ENCODE results near the gene COL5A2. TPM values are rescaled to one million over a fixed set of nuclear protein-coding genes. Genes with fewer than 3 reads are reported as not detected.

The COL5A2 gene
- total and polyA plus RNA-seq, 9 of the 15 experiments (the other 6 are each of a cell fraction or from before 2014, with no cell fraction given): 0.01 to 0.54 (median 0.19) TPM

GRCh38 chr2:189225032-189225431, 45.5 kb upstream of the COL5A2 start:
- H3K27me3 ChIP-seq (ENCODE audit: control insufficient read depth in 2 of 2, insufficient read depth in 2 of 2, low read length in 2 of 2): no peaks in the 10 kb centered on the region
- H3K4me2 ChIP-seq (ENCODE audit: insufficient read depth, low read length): no peak overlapping the region
- no peaks in the 10 kb centered on the region for H3K4me1 ChIP-seq (replicated peaks in 1 of 2; ENCODE audit: control insufficient read depth in 2 of 2, insufficient read depth in 2 of 2, low read length in 2 of 2)
- POLR2A ChIA-PET: interaction anchor here (0.6 kb wide), 1 partner anchor 179 kb away, joined by 3 read pairs; no protein-coding TSS in a partner anchor
- in situ Hi-C loops (cut with MboI): no loop called here
- H3K4me3 ChIP-seq: no peak overlapping the region
- ATAC-seq: no peak
- no peak for DNase-seq (ENCODE audit: extremely low read depth in 1 of 4, low spot score in 3 of 4)
- no peak for FAIRE-seq
- intact Hi-C loops (cut with micrococcal nuclease): no loop called here
- H3K9me1 ChIP-seq (ENCODE audit: control insufficient read depth, insufficient read depth, low read length): no peaks in the 10 kb centered on the region
- no peaks in the 10 kb centered on the region for H3K79me2 ChIP-seq (ENCODE audit: control insufficient read depth, insufficient read depth, low read length)
- no peaks in the 10 kb centered on the region for H4K20me1 ChIP-seq (replicated peaks; ENCODE audit: control insufficient read depth, insufficient read depth, low read length)
- H3K36me3 ChIP-seq (ENCODE audit: control insufficient read depth, insufficient read depth, low read length): no peaks in the 10 kb centered on the region
- WGBS (ENCODE audit: insufficient coverage, low coverage, missing lambda C conversion rate): 13% methylated on average over 1 of the region's 2 CpGs
- CTCF ChIA-PET (ENCODE audit: low intra/inter-chr PET ratio): no interaction called here
- H3K9me3 ChIP-seq (replicated peaks; ENCODE audit: control insufficient read depth, insufficient read depth, low read depth, low read length): no peaks in the 10 kb centered on the region
- H3K27ac ChIP-seq (ENCODE audit: extremely low read depth, low read depth, low read length): no peak overlapping the region
- TF ChIP-seq, protein P1, sequence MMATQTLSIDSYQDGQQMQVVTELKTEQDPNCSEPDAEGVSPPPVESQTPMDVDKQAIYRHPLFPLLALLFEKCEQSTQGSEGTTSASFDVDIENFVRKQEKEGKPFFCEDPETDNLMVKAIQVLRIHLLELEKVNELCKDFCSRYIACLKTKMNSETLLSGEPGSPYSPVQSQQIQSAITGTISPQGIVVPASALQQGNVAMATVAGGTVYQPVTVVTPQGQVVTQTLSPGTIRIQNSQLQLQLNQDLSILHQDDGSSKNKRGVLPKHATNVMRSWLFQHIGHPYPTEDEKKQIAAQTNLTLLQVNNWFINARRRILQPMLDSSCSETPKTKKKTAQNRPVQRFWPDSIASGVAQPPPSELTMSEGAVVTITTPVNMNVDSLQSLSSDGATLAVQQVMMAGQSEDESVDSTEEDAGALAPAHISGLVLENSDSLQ (IDR thresholded peaks at IDR 0.05): peak; percentile 17; the same call in 1 of the 2 replicates
- no peak for TF ChIP-seq ADNP (tag; IDR thresholded peaks at IDR 0.05)
- BruUV-seq (replicated peaks): no TSS peak
- no peak overlapping the region for H2AFZ ChIP-seq (ENCODE audit: low read depth, low read length)
- no peak overlapping the region for H3K9ac ChIP-seq (ENCODE audit: insufficient read depth in 1 of 2, low read depth in 2 of 2, low read length in 2 of 2)

DNA sequence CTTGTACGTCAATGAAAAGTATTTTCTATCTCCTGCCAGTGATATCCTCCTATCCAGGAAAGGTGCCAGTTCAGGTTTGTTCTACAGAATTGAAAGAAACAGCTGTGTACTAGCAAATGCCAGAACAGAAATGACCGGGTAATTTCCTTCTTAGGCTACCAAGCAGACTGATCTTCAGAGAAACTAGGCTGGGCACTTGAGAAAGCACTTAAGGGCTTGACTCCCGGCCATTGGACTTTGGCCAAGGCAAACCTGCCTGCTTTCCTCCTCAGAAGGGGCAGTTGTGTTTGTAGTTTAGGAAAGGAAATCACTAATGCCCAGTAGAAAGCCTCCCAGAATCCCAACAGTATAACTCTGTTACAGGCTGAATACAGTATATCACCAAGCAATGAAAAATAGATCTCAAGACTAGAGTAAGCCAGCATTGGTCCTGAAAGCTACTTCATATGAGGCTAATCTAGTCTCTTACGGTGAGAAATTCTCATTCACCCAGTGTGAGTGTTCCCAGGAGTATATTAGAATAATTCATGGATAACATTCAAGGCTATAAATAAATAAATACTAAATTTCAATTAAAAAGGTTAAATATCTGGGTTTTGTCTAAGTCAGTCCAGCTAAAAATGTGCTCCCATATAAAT, 43.0 kb upstream of the COL5A2 start:
- no peak overlapping the region for H3K27ac ChIP-seq (ENCODE audit: extremely low read depth, low read depth, low read length)
- ChIA-PET POLR2A (no interaction called here), CTCF (ENCODE audit: low intra/inter-chr PET ratio) (no interaction called here)
- no peaks in the 10 kb centered on the region for H3K79me2 ChIP-seq (ENCODE audit: control insufficient read depth, insufficient read depth, low read length)
- H3K27me3 ChIP-seq (ENCODE audit: control insufficient read depth in 2 of 2, insufficient read depth in 2 of 2, low read length in 2 of 2): no peaks in the 10 kb centered on the region
- 30% methylated on average over 4 of the region's 4 CpGs for WGBS (ENCODE audit: insufficient coverage, low coverage, missing lambda C conversion rate)
- DNase-seq (ENCODE audit: extremely low read depth in 1 of 4, low spot score in 3 of 4): no peak
- H2AFZ ChIP-seq (ENCODE audit: low read depth, low read length): no peak overlapping the region
- intact Hi-C loops (cut with micrococcal nuclease) (no loop called here), in situ Hi-C loops (cut with MboI) (no loop called here)
- no peaks in the 10 kb centered on the region; a peak in 1 of 5 replicates for H3K4me1 ChIP-seq (replicated peaks in 1 of 2; ENCODE audit: control insufficient read depth in 2 of 2, insufficient read depth in 2 of 2, low read length in 2 of 2)
- no peaks in the 10 kb centered on the region for H3K9me1 ChIP-seq (ENCODE audit: control insufficient read depth, insufficient read depth, low read length)
- no peaks in the 10 kb centered on the region for H4K20me1 ChIP-seq (replicated peaks; ENCODE audit: control insufficient read depth, insufficient read depth, low read length)
- H3K9ac ChIP-seq (ENCODE audit: insufficient read depth in 1 of 2, low read depth in 2 of 2, low read length in 2 of 2): no peak overlapping the region
- H3K36me3 ChIP-seq (ENCODE audit: control insufficient read depth, insufficient read depth, low read length): no peaks in the 10 kb centered on the region
- FAIRE-seq: no peak
- no TSS peak for BruUV-seq (replicated peaks)
- no peak for ATAC-seq
- H3K4me3 ChIP-seq: no peak overlapping the region
- H3K9me3 ChIP-seq (replicated peaks; ENCODE audit: control insufficient read depth, insufficient read depth, low read depth, low read length): no peaks in the 10 kb centered on the region
- no peak overlapping the region for H3K4me2 ChIP-seq (ENCODE audit: insufficient read depth, low read length)
- TF ChIP-seq, protein P2, sequence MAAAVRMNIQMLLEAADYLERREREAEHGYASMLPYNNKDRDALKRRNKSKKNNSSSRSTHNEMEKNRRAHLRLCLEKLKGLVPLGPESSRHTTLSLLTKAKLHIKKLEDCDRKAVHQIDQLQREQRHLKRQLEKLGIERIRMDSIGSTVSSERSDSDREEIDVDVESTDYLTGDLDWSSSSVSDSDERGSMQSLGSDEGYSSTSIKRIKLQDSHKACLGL (CRISPR knock-in tag; IDR thresholded peaks at IDR 0.05; ENCODE audit: borderline replicate concordance, poor library complexity, severe bottlenecking): no peak
- TF ChIP-seq MCM5 (IDR thresholded peaks at IDR 0.05; ENCODE audit: low read depth) (no peak), ZHX1 (conservative IDR thresholded peaks at IDR 0.05; ENCODE audit: low read length) (no peak), MBD2 (IDR thresholded peaks at IDR 0.05; ENCODE audit: borderline replicate concordance, low read depth) (no peak), EZH2 (IDR thresholded peaks at IDR 0.05; ENCODE audit: borderline replicate concordance, low read depth, low read length) (no peak), CBX8 (IDR thresholded peaks at IDR 0.05; ENCODE audit: borderline replicate concordance, extremely low read depth, low read depth, low read length, poor library complexity, severe bottlenecking) (no peak), FOXO4 (CRISPR knock-in tag; IDR thresholded peaks at IDR 0.05) (no peak)
